ENCODE data around the gene DENND4B.
"Not testable (repeated sequence)": the region's sequence is repeated elsewhere in the genome, so short reads cannot be mapped to it uniquely, and the experiment has no call there.

Gene DENND4B

DNA sequence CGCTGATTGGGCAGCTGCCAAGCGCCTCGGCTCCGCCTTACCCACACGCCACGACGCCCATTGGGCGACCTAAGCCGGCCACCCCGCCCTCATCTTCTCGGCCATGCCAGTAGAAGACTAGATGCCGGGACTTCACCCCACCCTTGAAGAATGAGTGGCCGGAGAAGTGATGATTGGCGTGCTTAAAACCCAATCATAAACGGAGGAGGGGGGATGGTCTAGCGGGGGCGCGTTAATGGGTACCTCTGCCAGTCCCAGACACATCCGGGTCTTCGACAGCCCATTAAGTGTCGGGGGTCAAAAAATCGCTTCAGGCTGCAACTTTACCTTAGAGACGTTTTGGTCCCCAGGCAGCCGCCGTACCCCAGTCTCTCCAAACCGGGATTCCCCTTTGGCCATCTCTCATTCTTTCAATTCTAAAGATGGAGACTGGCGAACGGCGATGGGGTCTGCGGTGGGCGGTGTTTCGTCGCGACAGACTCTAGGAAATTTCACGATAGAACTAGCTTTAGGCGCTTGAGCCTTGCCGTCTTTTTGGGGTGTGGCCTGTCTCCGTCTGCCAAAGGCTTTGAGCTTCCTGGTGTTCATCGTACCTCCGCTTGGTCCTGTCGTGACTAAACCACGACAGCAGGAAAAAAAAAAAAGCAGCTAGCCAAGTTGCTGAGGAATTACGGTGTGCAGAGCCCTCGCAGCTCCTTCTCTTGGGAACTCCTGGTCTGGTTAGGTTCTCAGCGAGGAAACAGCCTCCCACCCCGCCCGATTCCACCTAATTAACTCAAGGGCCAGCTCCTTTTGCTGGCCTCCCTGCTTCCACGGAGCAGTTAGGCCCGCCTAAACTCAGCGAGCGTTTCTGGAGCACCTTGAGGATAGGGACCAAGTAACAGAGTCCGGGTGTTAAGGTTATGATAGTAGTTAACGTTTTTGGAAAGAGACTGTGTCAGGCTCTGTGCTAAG, 23.3 kb downstream of the DENND4B start, which contains the start of gene GATAD2B:
Gene GATAD2B, minus strand, starts transcription at position 1 of the 954 bp plus-strand sequence. CDS start 94,625 bp downstream, outside the sequence.
- DNase-seq (ENCODE audit: low read depth): peak; percentile 99

DNA sequence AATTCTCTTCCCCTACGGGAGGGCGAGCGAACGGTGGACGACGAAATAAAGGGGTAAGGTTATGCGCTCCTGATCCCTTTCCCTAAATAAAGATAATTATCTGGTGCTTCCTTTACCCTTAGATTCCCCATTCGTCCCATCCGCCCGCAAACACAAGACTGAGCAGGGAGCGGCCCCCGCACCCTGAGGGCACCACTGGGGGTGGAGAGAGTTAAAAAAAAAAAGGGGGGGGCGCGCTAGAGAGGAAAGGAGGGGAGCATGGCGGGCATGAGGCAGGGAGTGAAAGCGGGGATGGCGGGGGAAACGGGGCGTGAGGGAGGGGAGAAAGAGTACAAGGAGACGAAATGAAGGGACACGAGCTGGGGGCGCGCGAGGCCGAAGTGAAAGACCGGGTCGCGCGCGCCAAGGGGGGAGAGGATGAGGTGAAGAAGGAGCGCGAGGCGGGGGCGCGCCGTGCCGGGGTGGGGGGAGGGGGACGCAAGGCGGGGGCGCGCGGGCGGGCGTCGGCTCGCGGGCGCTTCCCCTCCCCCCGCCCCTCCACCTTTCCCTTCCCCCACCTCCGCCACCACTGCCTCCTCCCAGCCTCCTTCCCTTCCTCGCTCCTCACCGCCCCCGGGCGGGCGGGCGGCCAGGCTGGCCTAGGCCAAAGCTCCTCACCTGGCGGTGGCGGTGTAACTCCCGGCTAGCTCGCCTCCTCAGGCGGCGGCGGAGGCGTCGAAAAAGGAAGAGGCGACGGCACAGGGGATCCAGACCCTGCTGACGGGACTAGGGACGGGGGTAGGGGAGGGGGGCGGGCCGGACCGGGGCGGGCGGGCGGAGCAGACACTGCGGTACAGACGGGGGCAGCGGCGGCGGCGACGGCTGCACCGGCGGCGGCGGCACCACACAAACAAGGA, 24.2 kb downstream of the DENND4B start:
- DNase-seq (ENCODE audit: low read depth): no peak

GRCh38 chr1:153921803-153922075, 24.8 kb downstream of the DENND4B start:
- DNase-seq (ENCODE audit: low read depth): no peak

- DNase-seq (ENCODE audit: low read depth): no peak
These were observed 25.3 kb downstream of the DENND4B start for GRCh38 chr1:153921080-153921802.

- no peak for DNase-seq (ENCODE audit: low read depth)
These were observed 26.4 kb downstream of the DENND4B start for GRCh38 chr1:153919876-153920852.

DNA sequence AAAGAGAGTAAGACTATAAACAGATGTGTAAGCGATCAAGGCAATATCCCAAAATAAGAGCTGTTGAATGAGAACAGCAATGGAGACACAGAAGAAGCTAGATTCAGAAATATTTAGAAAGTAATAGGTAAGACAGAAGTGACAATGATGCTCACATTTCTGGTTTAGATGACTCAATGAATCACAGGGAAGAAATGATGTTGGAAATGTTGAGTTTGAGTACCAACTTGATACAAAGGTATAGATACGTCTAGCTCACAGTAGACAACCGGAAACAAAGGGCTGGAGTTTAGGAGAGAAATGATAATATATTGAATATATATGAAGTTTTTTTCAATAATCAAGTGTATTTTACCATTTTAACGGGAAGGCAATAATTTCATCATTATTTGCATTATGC, 30.2 kb downstream of the DENND4B start:
- no peak for DNase-seq (ENCODE audit: low read depth)

DNA sequence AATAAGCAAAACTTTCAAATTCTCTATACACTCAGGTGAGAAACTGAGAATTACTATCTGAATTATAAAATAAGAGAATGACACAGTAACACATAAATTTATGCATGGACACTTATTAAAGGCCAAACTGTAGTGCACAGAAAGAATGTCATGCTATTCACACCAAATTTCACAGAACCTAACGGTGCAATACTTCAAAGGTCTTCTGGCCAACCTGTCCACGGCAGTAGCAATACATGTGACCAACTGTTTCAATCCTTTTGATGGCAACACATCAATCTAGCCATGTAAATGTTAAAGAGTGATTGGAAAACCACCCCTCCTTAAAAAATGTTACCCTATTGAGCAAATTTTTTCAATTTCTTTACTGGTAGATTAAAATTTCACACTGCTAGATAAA, 34.2 kb downstream of the DENND4B start:
- DNase-seq (ENCODE audit: low read depth): no peak

DNA sequence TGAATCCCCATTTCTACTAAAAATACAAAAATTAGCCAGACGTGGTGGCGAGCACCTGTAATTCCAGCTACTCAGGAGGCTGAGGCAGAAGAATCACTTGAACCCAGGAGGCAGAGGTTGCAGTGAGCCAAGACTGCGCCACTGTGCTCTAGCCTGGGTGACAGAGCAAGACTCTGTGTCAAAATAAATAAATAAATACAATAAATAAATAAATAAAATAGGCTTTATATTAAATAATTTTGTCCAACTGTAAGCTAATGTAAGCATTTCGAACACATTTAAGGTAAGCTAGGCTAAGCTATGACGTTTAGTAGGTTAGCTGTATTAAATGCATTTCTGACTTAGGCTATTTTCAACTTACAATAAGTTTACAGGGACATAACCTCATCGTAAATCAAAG, 36.0 kb downstream of the DENND4B start:
- DNase-seq (ENCODE audit: low read depth): not testable (repeated sequence)

DNA sequence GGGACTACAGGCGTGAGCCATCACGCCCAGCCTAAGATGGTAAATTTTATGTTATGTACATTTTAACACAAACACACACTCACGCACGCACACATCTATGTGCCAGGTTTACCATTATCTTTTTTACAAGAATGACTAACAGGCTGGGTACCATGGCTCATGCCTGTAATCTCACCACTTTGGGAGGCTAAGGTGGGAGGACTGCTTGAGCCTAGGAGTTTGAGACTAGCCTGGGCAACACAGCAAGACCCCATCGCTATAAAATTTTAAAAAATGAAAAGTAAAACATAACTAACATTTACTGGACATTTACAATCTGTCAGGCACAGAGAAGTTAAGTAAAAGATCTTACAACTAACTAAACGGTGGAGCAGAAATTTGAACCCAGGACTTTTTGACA, 38.4 kb downstream of the DENND4B start:
- no peak for DNase-seq (ENCODE audit: low read depth)

DNA sequence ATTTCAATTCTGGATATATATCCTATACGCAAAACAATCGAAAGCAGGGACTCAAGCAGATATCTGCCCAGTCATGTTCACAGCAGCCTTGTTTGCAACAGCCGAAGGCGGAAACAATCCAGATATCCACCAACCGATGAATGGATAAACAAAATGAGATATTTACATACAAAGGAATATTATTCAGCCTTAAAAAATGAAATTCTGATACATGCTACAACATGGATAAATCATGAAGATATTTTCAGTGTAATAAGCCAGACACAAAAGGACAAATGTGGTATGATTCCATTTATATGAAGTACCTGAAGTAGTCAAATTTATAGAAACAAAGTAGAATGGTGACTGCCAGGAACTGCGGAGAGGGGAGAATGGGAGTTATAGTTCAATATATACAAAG, 39.4 kb downstream of the DENND4B start:
- no peak for DNase-seq (ENCODE audit: low read depth)

DNA sequence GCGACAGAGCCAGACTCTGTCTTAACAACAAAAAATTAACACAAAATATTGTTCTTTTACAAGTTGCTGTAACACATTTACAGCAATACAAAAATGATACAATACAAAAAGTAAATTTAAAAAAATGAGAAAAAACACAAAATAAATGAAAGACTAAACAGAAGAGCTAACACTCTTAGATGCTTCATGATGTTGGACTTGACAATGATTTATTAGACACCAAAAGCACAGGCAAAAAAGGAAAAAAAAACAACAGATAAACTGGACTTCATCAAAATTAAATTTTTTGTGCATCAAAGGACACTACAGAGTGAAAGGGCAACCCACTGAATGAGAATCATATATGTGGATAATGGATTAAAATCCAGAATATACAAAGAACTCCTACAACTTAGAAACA, 40.1 kb downstream of the DENND4B start:
- no peak for DNase-seq (ENCODE audit: low read depth)

DNA sequence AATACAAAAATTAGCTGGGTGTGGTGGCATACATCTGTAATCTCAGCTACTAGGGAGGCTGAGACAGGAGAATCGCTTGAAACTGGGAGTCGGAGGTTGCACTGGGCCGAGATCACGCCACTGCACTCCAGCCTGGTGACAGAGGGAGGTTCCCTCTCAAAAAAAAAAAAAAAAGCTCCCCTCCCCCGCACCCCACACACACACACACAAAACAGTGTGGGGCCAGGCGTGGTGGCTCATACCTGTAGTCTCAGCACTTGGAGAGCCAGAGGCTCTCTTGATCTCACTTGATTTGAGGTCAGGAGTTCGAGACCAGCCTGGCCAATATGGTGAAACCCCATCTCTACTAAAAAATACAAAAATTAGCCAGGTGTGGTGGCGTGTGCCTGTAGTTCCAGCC, 40.6 kb downstream of the DENND4B start:
- not testable (repeated sequence) for DNase-seq (ENCODE audit: low read depth)

- DNase-seq (ENCODE audit: low read depth): no peak
These were observed 42.6 kb downstream of the DENND4B start for GRCh38 chr1:153903841-153904455.

GRCh38 chr1:153899509-153899908, 47.0 kb downstream of the DENND4B start:
- DNase-seq (ENCODE audit: low read depth): no peak

- DNase-seq (ENCODE audit: low read depth): not testable (repeated sequence)
These were observed 50.7 kb downstream of the DENND4B start for GRCh38 chr1:153895866-153896265.

DNA sequence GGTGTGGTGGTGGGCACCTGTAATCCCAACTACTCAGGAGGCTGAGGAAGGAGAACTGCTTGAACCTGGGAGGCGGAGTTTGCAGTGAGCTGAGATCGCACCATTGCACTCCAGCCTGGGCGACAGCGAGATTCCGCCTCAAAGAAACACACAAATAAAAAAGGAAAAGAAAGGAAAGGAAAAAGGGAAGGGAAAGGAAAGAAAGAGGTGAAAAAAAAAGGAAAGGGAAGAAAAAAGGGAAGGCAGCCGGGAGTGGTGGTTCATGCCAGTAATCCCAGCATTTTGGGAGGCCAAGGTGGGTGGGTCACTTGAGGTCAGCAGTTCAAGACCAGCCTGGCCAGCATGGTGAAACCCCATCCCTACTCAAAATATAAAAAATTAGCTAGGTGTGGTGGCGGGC, 55.5 kb downstream of the DENND4B start:
- DNase-seq (ENCODE audit: low read depth): not testable (repeated sequence)

DNA sequence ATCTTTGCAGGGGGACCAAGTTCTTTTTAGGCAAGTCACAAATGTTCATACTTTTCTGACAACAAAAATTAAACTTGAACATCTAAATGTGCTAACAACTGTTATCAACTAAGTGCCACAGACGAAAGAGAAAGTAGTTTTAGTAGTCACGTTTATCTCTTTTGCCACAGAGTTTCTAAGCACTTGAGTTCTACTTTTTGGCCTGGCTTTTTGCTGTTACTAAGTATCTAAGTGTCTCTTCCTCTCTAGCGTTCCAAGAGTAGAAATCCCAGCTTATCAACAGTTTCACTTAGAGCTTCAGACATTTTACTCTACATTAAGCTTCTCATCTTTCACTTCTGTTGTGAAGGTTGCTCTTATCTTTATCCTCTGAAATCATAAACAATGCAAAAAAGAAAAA, 58.0 kb downstream of the DENND4B start:
- DNase-seq (ENCODE audit: low read depth): no peak

- no peak for DNase-seq (ENCODE audit: low read depth)
These were observed 60.4 kb downstream of the DENND4B start for GRCh38 chr1:153886127-153886526.

GRCh38 chr1:153883223-153883622, 63.3 kb downstream of the DENND4B start:
- no peak for DNase-seq (ENCODE audit: low read depth)

DNA sequence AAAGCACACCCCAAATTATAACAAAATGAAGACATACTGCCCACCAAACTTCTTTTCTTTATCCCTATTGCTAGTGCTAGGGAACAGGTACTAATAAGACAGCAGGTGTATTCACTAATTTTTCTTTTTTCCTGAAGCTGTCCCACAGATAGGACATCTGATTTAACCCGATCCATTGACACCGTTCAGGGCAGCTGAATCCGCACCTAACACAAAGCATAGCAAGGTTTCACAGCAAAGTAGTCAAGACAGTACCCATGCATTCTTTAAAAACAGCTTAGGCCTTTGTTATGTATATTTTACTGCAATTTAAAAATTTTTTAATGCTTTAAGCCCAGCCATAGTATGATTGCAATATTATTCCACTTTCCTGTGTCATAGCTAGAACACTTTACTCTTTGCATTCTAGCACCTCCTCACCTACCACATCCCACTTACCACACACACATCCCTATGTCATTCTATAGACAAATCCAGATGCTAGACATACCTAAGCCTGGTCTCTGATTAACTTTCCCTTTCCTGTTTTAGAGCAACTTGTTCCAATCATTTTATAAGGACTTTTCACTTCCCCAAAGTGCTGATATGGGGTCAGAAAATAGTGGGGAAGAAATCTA, 64.1 kb downstream of the DENND4B start:
- DNase-seq (ENCODE audit: low read depth): no peak

All from GM04503 (cell line).